ENCODE results near the gene CARHSP1.

GRCh38 chr16:8853150-8853549, 15.7 kb downstream of the CARHSP1 start:
- peak; percentile 66; the same call in 1 of the 2 replicates for TF ChIP-seq POLR2AphosphoS5 (IDR thresholded peaks at IDR 0.05; ENCODE audit: low read depth, low read length)
- TF ChIP-seq TAF1 (IDR thresholded peaks at IDR 0.05; ENCODE audit: low read depth, low read length): no peak
- TF ChIP-seq POLR2A (IDR thresholded peaks at IDR 0.05; ENCODE audit: low read depth, low read length): no peak
- TF ChIP-seq SPI1 (IDR thresholded peaks at IDR 0.05; ENCODE audit: low read depth, low read length): no peak
- no peak for TF ChIP-seq PAX5 (IDR thresholded peaks at IDR 0.05; ENCODE audit: insufficient read depth, low read length, severe bottlenecking)
- TF ChIP-seq POU2F2 (IDR thresholded peaks at IDR 0.05; ENCODE audit: low read depth, low read length): no peak
